Calu3 (cell line): ENCODE results near the gene IFT88. TPM values are rescaled to one million over a fixed set of nuclear protein-coding genes. Genes with fewer than 3 reads are reported as not detected.

Experiments
- BruUV-seq: library from RNA; stranded (reverse); fragments of 400-500 nt; replicated peaks from 2 replicates; lab custom pipeline; 2021; lab: Mats Ljungman, UMichigan
- CTCF ChIA-PET: fragments of 300-600 bp; sonication (Branson Sonifier 250); formaldehyde crosslinking; loops from one replicate; lab custom pipeline; 2022; ENCODE audit warnings: antibody characterized with exemption; lab: Charles Lee
- DNase-seq: peaks from one replicate; pipeline ENCODE4 v3.0.0; 2022
- H3K27ac Mint-ChIP-seq: one replicate; pipeline ENCODE4 v1.8.0; 2022; ENCODE audit warnings: mixed read lengths; ENCODE audit not compliant: unreplicated experiment
- H3K27me3 Mint-ChIP-seq: one replicate; pipeline ENCODE4 v1.8.0; 2022; ENCODE audit warnings: mixed read lengths; ENCODE audit not compliant: unreplicated experiment
- H3K36me3 Mint-ChIP-seq: one replicate; pipeline ENCODE4 v1.8.0; 2022; ENCODE audit warnings: mild to moderate bottlenecking, moderate library complexity, mixed read lengths; ENCODE audit not compliant: insufficient read depth, unreplicated experiment
- H3K4me1 Mint-ChIP-seq: one replicate; pipeline ENCODE4 v1.8.0; 2022; ENCODE audit warnings: mild to moderate bottlenecking, low read depth, mixed read lengths; ENCODE audit not compliant: unreplicated experiment
- H3K4me3 Mint-ChIP-seq: one replicate; pipeline ENCODE4 v1.8.0; 2022; ENCODE audit warnings: mild to moderate bottlenecking, low read depth, moderate library complexity, mixed read lengths; ENCODE audit not compliant: unreplicated experiment
- H3K9me3 Mint-ChIP-seq: one replicate; pipeline ENCODE4 v1.8.0; 2022; ENCODE audit warnings: low read depth, mixed read lengths; ENCODE audit not compliant: unreplicated experiment
- intact Hi-C: fragments of 100-400 bp; cut with micrococcal nuclease; formaldehyde crosslinking; loops from one replicate; pipeline ENCODE4 v1.10.0; 2022; ENCODE audit not compliant: unreplicated experiment
- total RNA-seq: library from RNA; stranded (reverse); gene quantifications from 2 replicates; pipeline ENCODE4 v1.2.3, GENCODE V29; 2022
- TF ChIP-seq, protein P1 (sequence below): fragments of 200-600 bp; IDR thresholded peaks from one replicate; pipeline ENCODE4 v1.8.0; 2022; ENCODE audit warnings: antibody characterized with exemption; ENCODE audit not compliant: unreplicated experiment

The IFT88 gene
- total RNA-seq, 1 experiment from 2014 or later, result 13.6 TPM

DNA sequence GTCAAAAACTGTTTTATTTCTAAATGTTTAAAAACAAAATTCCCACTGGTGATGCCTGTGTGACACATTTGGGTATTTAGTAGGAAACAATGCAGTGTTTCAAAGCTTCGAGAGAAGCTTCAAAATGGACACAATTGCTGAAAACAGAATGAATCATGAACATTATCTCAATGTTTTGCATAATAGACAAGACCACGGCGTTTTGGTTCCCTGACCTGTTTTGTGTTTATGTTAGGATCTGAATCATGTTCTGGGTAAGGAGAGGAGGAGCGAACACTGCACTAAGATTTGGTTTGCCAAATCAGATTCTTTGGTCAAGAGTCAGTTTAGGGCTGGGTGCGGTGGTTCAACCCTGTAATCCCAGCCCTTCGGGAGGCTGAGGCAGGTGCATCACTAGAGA, 42.2 kb downstream of the IFT88 start:
- Mint-ChIP-seq H3K9me3 (no peaks in the 10 kb centered on the region), H3K4me3 (no peak overlapping the region), H3K36me3 (peaks cover 5% of the 10 kb centered on the region), H3K27ac (no peak overlapping the region), H3K4me1 (no peaks in the 10 kb centered on the region), H3K27me3 (no peaks in the 10 kb centered on the region)
- TF ChIP-seq, protein P1, sequence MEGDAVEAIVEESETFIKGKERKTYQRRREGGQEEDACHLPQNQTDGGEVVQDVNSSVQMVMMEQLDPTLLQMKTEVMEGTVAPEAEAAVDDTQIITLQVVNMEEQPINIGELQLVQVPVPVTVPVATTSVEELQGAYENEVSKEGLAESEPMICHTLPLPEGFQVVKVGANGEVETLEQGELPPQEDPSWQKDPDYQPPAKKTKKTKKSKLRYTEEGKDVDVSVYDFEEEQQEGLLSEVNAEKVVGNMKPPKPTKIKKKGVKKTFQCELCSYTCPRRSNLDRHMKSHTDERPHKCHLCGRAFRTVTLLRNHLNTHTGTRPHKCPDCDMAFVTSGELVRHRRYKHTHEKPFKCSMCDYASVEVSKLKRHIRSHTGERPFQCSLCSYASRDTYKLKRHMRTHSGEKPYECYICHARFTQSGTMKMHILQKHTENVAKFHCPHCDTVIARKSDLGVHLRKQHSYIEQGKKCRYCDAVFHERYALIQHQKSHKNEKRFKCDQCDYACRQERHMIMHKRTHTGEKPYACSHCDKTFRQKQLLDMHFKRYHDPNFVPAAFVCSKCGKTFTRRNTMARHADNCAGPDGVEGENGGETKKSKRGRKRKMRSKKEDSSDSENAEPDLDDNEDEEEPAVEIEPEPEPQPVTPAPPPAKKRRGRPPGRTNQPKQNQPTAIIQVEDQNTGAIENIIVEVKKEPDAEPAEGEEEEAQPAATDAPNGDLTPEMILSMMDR, result no peak
- no peak for DNase-seq
- intact Hi-C loops, result no loop called here
- CTCF ChIA-PET, result interaction anchor here (0.5 kb wide), 1 partner anchor 510 kb away, joined by 3 read pairs; no protein-coding TSS in a partner anchor
- no TSS peak for BruUV-seq

DNA sequence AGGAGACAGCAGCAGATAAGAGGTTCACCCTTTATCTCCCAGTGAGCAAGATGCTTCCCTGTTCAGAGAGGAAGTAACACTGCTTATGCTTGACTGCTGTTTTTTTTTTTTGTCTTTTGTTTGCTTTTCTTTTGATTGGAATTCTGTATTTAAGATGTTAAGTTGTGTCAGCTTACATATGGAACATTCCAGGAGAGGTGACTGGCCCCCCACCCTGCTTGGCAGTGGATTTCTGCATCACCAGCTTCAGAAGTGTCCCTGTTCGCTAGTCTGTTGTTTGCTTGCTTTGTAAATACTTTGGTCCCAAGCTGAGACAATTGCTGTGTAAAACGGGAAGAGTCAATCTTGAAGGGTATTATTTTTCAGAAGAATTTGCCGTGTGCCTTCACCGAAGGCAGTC, 43.0 kb downstream of the IFT88 start:
- no peaks in the 10 kb centered on the region for H3K4me1 Mint-ChIP-seq

DNA sequence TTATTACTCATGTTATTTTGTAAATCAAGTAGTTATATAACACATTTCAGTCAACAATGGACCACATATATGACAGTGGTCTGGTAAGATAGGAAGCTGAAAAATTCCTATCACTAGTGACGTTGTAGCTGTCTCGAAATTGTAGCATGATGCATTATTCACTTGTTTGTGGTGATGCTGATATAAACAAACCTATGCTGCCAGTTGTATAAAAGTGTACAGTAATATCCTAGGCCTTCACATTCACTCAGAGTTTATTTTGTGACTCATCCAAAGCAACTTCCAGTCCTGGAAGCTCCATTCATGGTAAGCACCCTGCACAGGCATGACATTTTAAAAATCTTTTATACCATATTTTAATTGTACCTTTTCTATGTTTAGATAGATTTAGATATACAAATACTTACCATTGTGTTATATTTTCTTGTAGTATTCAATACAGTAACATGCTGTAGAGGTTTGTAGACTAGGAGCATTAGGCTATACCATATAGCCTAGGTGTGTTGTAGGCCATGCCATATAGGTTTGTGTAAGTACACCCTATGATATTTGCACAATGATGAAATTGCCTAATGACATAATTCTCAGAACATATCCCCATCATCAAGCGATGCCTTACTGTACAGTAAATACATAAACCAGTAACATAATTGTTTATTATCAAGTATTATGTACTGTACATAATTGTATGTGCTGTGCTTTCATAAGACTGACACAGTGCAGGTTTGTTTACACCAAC, 49.3 kb downstream of the IFT88 start:
- H3K27ac Mint-ChIP-seq, result no peak overlapping the region
- CTCF ChIA-PET, result no interaction called here
- H3K4me1 Mint-ChIP-seq, result no peaks in the 10 kb centered on the region
- H3K27me3 Mint-ChIP-seq, result no peaks in the 10 kb centered on the region
- no peaks in the 10 kb centered on the region for H3K36me3 Mint-ChIP-seq
- H3K4me3 Mint-ChIP-seq, result no peak overlapping the region
- BruUV-seq, result no TSS peak
- TF ChIP-seq, protein P1, result no peak
- intact Hi-C loops, result no loop called here
- DNase-seq, result no peak
- no peaks in the 10 kb centered on the region for H3K9me3 Mint-ChIP-seq

More for the DNA sequence above, 43.0 kb downstream of the IFT88 start:
- no peaks in the 10 kb centered on the region for H3K27me3 Mint-ChIP-seq
- DNase-seq, result no peak
- no peak overlapping the region for H3K4me3 Mint-ChIP-seq
- no TSS peak for BruUV-seq
- H3K27ac Mint-ChIP-seq, result no peak overlapping the region
- peaks cover 5% of the 10 kb centered on the region for H3K36me3 Mint-ChIP-seq
- no peaks in the 10 kb centered on the region for H3K9me3 Mint-ChIP-seq
- TF ChIP-seq, protein P1, result no peak
- CTCF ChIA-PET, result interaction anchor here (0.5 kb wide), 1 partner anchor 509 kb away, joined by 3 read pairs; no protein-coding TSS in a partner anchor
- intact Hi-C loops, result no loop called here

DNA sequence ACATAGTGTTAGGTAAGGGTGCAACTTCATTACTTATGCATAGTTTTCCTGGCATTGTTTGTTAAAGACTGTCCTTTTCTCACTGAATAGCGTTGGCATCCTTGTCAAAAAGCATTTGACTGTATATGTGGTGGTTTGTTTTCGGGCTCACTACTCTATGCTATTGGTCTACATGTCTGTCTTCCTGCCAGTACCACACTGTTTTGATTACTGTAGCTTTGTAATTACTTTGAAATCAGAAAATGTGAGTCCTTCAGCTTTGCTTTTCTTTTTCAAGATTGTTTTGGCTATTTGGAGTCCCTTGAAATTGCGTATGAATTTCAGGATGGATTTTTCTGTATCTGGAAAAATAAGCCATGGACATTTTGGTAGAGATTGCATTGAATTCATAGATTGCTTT, 56.0 kb downstream of the IFT88 start:
- BruUV-seq, result no TSS peak
- DNase-seq, result no peak
- no peaks in the 10 kb centered on the region for H3K9me3 Mint-ChIP-seq
- CTCF ChIA-PET, result no interaction called here
- no peaks in the 10 kb centered on the region for H3K27me3 Mint-ChIP-seq
- H3K36me3 Mint-ChIP-seq, result no peaks in the 10 kb centered on the region
- H3K4me3 Mint-ChIP-seq, result no peak overlapping the region
- no peak overlapping the region for H3K27ac Mint-ChIP-seq
- H3K4me1 Mint-ChIP-seq, result no peaks in the 10 kb centered on the region
- intact Hi-C loops, result no loop called here
- TF ChIP-seq, protein P1, result no peak
